NCI-H1048 (cell line): ENCODE results near the gene SLC18A3.

Source experiments
- DNase-seq: peaks from one replicate; lab custom pipeline; 2025; lab: John Stamatoyannopoulos, UW

Gene SLC18A3

DNA sequence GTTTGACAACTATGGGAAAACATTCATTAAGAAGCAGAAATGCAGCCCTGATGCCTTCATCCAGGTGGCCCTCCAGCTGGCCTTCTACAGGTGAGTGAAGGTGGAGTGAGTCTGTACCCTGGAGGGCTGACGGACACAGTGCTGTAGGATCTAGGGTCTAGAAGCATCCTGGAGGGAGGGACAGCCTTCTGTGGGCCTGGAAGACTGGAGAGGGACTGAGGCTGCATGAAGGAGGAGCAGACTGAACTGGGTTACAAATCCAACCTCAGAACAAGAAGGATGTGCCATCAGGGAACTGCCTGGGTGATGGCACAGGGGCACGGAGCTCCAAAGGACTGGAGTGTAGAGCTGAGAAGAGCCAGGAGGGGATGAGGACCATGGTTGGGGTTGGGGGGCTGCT is 41.8 kb downstream of the SLC18A3 start:
- DNase-seq = no peak

- DNase-seq = no peak
Observed at GRCh38 chr10:49652421-49653272, 42.5 kb downstream of the SLC18A3 start.

DNA sequence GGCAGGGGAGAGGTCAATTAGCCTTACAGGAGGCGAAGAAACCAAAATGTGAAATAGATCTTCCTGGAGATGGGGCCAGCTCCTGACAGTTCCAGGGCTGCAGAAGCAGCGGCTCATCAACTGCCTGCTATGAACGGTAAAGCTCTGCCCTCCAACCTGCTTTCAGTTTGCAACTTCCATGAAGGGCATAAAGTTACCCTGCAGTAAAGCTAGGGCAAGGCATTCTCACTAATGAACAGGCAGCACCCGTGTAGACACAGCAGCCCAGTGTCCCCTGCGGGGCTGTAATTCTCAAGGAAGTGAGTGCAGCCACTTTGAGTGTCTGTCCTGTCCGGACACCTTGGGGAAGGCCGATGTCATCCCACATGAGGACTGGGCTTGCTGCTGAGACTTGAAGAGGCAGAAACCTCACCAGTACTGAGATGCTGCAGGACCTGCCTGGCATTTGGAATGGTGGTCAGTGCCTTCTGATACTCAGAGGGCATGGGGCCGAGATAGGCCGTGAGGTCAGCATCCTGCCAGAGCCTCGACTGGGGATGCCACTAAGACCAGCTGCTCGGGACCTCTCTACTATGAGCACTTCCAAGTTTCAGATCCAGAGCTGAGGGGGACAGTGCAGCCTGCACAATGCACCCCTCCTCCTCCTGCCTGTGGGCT is 43.3 kb downstream of the SLC18A3 start:
- DNase-seq = no peak

DNA sequence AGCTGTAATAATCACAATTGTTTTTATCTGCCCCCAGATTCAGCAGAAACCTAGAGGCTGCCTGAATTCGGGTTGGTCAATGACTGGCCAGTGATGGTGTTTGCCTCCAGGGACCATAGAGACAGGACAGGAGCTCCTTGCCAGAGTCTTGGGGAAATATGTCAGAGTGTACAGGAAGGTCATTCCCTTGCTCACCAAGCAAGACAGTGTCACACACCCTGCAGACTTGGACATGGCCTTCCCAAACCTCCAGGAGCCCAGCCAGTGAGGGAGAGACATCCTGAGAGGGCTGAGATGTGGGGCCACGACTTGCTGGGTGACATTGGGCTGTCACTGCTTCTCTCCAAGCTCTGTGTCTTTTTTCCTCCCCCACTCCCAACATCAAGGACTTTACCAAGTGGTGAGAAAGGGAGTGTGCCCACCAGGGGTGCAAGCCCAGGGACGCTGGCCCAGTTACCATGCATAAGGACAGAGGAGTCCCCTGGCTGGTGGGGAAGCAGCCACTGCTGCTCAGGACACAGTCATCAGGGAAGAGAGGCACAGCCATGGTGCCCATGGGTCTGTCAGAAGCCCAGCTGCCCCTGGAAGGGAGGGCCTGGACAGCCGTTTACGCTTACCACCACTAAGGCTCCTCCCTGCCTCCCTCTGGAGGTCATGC is 44.1 kb downstream of the SLC18A3 start:
- DNase-seq = no peak

- no peak for DNase-seq
Observed at GRCh38 chr10:49655099-49655498, 45.0 kb downstream of the SLC18A3 start.

DNA sequence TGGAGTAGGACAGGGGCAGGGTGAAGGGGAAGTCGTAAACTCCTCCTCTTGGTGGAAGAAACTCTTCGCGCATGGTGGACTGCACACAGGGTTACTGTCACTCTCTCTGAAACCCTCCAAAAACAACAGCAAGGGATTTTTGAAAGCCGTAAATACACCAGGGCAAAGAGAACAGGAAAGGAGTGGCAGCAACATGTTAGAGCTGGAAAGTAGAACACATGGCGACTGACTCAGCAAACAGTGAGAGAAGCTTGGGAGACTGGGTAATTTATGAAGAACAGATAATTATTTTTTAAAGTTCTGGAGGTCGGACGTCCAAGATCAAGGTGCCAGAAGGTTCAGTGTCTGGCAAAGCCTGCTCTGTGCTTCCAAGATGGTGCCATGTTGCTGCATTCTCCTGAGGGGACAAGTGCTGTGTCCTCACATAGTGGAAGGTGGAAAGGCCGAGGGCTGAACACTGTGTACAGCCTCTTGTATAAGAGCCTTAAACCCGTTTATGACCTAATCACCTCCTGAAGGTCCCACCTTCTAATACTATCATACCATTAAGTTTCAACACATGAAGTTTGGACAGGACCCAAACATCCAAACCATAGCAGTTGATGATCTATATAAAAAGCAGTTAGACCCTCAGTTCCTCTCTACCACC is 46.9 kb downstream of the SLC18A3 start:
- no peak for DNase-seq

DNA sequence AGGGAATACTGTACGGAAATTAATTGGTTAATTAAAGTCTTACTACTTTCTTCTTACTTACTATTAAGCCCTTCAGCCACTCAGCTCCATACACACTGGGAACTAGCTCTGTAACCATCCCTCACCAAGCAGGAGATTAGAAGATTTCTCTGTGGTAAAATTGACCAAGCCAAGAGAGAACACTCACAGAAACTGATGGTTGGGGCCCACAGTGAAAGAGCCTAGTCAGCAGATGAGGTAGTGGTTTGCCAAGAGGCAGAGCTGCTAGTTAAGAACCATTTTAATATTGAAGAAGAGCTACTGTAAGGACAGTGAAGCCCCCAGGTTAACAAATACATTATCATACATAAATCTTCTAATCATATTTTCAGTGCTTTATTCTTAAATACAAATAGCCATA is 47.5 kb downstream of the SLC18A3 start:
- no peak for DNase-seq

DNA sequence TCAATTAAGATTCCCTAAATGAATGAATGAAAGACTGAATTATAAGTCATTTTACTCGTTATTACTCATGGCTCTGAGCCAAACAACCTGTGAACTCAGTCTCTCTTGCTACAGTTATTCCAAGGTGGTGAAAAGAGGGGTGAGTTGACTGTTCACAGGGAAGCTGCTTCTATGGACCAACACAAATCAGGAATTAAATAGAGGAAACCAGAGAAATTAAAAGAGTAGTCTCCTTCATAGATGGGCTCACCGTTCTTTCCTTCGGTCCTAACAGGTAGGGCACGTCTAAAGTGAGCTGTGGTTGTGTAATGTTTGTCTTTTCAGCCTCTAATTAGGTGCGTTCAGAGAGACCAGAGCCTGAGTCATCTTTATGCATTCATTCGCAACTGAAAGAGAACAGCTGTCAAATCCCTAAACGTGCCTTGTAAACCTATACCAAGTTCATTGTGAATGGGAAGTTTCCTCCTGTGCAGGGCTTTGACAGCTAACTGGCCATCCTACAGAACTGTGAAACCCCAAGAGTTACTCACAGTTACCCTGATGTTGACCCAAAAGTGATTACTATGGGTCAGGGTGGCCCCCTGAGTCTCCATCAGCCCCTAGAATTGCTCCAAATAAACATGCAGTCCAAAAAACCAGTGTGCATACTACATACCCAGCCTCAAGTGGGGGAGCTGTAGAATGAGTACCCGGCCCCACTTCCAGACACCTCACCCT is 51.2 kb downstream of the SLC18A3 start:
- no peak for DNase-seq
